Loucy (cell line): ENCODE data around the gene NIT2.

ENCODE experiments used
- EZH2phosphoT487 ChIP-seq: fragments of 200-600 bp; IDR thresholded peaks from 2 replicates; pipeline ENCODE4 v1.6.1; 2018; ENCODE audit warnings: antibody characterized with exemption, mild to moderate bottlenecking, moderate library complexity, borderline replicate concordance
- TF ChIP-seq, protein P1 (sequence below): fragments of 200-600 bp; sonication (generic); conservative IDR thresholded peaks from 2 replicates; pipeline ENCODE4 v1.5.1; 2014; ENCODE audit warnings: mild to moderate bottlenecking, antibody characterized with exemption, low read length

GRCh38 chr3:100288288-100288894 is 46.2 kb upstream of the NIT2 start:
- TF ChIP-seq, protein P1, sequence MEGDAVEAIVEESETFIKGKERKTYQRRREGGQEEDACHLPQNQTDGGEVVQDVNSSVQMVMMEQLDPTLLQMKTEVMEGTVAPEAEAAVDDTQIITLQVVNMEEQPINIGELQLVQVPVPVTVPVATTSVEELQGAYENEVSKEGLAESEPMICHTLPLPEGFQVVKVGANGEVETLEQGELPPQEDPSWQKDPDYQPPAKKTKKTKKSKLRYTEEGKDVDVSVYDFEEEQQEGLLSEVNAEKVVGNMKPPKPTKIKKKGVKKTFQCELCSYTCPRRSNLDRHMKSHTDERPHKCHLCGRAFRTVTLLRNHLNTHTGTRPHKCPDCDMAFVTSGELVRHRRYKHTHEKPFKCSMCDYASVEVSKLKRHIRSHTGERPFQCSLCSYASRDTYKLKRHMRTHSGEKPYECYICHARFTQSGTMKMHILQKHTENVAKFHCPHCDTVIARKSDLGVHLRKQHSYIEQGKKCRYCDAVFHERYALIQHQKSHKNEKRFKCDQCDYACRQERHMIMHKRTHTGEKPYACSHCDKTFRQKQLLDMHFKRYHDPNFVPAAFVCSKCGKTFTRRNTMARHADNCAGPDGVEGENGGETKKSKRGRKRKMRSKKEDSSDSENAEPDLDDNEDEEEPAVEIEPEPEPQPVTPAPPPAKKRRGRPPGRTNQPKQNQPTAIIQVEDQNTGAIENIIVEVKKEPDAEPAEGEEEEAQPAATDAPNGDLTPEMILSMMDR = no peak
- TF ChIP-seq EZH2phosphoT487 = no peak
